Right lobe of liver (tissue), 4 donors: Measurements from ENCODE around the gene SHOC1.

Experiments
- CTCF ChIP-seq, 4 donors: fragments of 200-600 bp in 3 of 4; fragments of 450-650 bp in 1 of 4; IDR thresholded peaks; one replicate each; pipeline versions ENCODE4 v1.5.1 to v1.8.0; 2016 to 2022; ENCODE audit warnings: antibody characterized with exemption in 4 of 4, mild to moderate bottlenecking in 2 of 4
- POLR2A ChIP-seq: fragments of 450-650 bp; IDR thresholded peaks from one replicate; pipeline ENCODE4 v1.6.1; 2017; ENCODE audit warnings: antibody characterized with exemption, mild to moderate bottlenecking
- donor health status: DM: no; HTN: no; CAD: no.
- donor health status: DM: no; HTN: no; CAD: no.
- donor health status: DM: no; HTN: yes; CAD: no.

GRCh38 chr9:111828193-111828592 lies 33.5 kb upstream of the SHOC1 start:
- TF ChIP-seq POLR2A (no peak), CTCF (IDR thresholded peaks at IDR 0.05) (peak; percentile 25 to 35 (median 34))
